GM10847 (cell line): ENCODE results near the gene TMOD3.

Source experiments
- POLR2A ChIP-seq: IDR thresholded peaks from 2 replicates; pipeline ENCODE4 v1.6.1; 2011; ENCODE audit not compliant: insufficient read length; ENCODE audit errors: extremely low read depth

The TMOD3 gene

GRCh38 chr15:51874751-51875644 is 45.5 kb downstream of the TMOD3 start:
- TF ChIP-seq POLR2A = no peak

- TF ChIP-seq POLR2A = no peak
Observed at GRCh38 chr15:51876169-51876568, 46.7 kb downstream of the TMOD3 start.

DNA sequence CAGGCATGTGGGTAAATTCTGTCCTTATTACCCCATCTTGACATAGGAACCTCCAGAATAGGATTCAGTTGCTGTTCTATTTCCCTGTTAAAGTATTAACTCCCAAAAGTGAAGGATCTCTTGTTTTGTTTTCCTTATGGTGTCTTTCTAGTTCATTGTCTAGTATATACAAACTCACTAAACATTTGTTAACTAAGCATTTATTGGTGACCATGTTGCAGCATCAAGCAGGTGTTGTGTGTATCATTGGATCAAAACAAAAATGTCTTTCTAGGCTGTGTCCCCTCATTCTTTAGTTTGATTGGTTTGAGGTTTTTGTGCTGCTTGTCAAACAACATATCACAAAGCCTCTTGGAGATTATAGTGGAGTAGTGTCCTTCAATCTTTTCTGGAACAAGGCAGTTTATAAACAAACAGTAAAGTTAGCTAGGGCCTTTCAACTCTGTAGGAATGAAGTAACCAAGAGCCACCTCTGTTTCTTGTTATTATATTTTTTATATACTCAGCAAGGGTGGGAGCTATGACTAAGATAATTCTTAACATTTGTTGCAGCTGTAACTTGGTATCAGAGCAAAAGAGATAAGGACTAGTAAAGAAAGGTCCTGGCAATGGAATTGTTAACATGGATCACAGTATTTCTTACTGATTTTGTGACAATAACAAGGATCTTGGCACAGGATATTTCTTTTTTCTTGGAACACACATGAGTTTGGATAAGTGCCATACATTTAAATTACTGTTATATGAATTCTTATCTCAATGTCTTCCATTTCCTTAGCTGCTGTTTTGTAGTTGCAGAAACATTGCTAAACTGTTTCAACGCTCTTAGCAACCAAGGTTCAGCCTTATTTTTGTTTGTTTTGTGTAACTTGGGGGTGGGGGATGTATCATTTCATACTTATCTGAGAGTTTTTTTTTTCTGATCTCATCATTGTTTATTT is 49.3 kb downstream of the TMOD3 start:
- TF ChIP-seq POLR2A = no peak

DNA sequence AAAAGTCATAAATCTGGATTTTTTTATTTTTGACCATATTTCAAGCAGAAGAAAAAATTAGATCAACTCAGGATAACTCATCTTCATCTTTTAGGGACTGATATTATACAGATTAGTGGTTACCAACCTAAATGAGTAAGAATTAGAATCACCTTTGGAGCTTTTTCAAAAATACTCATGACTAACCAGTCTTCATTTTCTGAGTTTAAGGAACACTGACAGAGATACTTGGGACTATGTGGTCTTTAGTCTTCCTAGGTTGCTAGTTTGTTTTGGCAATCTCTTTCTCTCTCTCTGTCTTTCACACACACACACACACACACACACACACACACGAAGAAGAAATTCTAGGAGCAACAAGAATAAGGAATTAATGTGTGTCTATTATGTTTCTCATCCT is 50.1 kb downstream of the TMOD3 start:
- no peak for TF ChIP-seq POLR2A

GRCh38 chr15:51883271-51883837 is 53.9 kb downstream of the TMOD3 start:
- no peak for TF ChIP-seq POLR2A

DNA sequence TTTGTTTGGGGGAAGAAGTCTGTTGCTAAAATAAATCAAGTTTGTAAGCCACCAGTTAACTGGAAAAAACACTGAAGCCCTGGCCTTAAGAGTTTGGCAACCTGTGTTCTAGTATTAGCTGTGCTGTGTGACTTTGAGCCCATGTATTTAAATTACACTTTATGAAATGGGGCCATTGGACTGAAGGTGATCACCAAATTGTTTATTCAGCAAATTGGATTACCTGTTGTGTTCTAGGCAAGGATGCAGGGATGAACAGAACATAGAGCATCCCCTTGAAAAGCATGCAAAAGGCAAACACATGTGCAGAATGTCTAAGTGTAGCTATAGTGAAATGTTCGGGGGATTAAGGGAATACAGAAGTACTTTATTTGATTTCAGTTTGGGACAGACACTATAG is 54.6 kb downstream of the TMOD3 start:
- TF ChIP-seq POLR2A = no peak

- no peak for TF ChIP-seq POLR2A
Observed at GRCh38 chr15:51884517-51885236, 55.2 kb downstream of the TMOD3 start.

GRCh38 chr15:51887887-51888592 is 58.6 kb downstream of the TMOD3 start:
- no peak for TF ChIP-seq POLR2A

DNA sequence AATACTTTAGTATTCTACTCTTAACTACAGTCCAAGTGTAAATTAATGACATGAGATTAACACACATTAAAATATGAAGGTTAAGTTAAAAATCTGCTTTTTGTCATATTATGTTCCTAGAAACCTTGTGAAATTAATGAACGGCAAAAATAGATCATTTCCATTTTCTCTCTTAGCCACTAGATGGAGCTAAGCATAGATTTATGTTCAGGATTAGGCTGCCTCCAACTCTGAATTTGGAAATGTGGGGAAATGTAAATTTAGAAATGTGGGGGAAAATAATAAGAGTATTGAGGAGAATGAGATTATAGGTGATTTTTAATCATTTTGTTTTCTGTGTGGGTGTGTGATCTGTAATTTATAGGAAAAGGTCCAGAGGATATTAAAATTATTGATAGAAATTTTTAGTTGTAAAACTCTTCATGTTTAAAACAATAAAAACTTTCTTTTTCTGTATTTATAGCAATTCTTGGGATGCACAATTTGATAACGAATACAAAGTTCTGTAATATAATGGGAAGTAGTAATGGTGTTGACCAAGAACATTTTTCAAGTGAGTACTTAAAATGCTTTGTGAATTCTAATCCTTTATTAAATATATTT is 59.2 kb downstream of the TMOD3 start:
- TF ChIP-seq POLR2A = no peak

- TF ChIP-seq POLR2A = no peak
Observed at GRCh38 chr15:51889486-51889885, 60.0 kb downstream of the TMOD3 start.

GRCh38 chr15:51904421-51904820 is 75.0 kb downstream of the TMOD3 start:
- TF ChIP-seq POLR2A = no peak

- TF ChIP-seq POLR2A = no peak
Observed at GRCh38 chr15:51904931-51905330, 75.5 kb downstream of the TMOD3 start.

DNA sequence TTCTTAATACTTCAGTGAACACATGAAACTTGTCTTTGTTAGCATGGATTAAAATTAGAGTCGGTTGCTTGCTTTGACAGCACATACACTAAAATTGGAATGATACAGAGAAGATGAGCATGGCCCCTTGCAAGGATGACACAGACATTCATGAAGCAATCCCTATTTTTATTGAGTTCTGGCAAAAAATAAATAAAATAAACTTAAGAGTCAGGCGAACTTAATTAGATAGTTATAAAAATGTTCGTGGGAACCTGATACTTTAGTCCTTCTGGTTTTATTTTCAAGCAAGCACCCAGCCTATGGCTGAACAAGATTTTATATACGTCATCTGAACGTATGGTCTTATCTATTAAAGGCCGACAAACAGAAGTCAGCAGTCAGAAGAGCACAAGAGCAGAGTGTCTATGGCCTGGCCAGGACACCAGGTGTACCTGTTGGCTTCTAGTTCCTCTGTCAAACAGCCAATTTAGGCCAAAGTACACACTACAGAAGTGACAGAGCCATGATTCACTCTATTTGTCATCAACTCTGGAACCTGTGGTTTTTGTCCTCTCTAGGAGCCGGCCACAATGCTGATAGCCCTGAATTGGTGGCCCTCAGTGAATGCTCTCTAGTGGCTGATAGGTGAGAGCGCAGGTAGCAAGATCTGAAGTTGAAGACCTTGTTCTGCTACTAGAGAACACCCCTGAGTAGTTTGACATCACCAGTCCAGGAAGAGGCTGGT is 77.8 kb downstream of the TMOD3 start:
- no peak for TF ChIP-seq POLR2A
